Gastrocnemius medialis (tissue), 4 donors: ENCODE data around the gene MTHFD2.
"Not testable (repeated sequence)": the region's sequence is repeated elsewhere in the genome, so short reads cannot be mapped to it uniquely, and the experiment has no call there.

Source experiments
- CTCF ChIP-seq, 5 experiments: fragments of 450-650 bp in 3 of 5; fragments of 200-600 bp in 2 of 5; sonication (generic) in 2 of 5; IDR thresholded peaks in 4 of 5; conservative IDR thresholded peaks in 1 of 5; 1 replicate in 4 of 5; 2 replicates in 1 of 5; pipeline ENCODE4 v1.5.1; 2016 to 2019; ENCODE audit warnings: antibody characterized with exemption in 5 of 5, mild to moderate bottlenecking in 3 of 5, moderate library complexity in 3 of 5
- POLR2A ChIP-seq, 2 donors: fragments of 450-650 bp; IDR thresholded peaks; one replicate each; pipeline ENCODE4 v1.6.1; 2017; ENCODE audit warnings: antibody characterized with exemption in 2 of 2, mild to moderate bottlenecking in 2 of 2, moderate library complexity in 2 of 2

GRCh38 chr2:74215771-74216170 lies 17.4 kb downstream of the MTHFD2 start:
- TF ChIP-seq CTCF (IDR thresholded peaks at IDR 0.05 in 4 of 5, conservative IDR thresholded peaks at IDR 0.05 in 1 of 5); POLR2A (IDR thresholded peaks at IDR 0.05): not testable (repeated sequence)
